Activated CD4-positive, alpha-beta T cell treated with anti-CD3 and anti-CD28 coated beads, Interleukin-2, Interleukin-6, amounts not matched to agents 100 ng/mL and 50 ng/mL, durations not matched to agents 16 hours and 8 hours (primary cell): ENCODE data around the gene SPC24.
A peak's percentile ranks its signal among the peaks of the same experiment; 100 is the strongest.

Source experiments
- DNase-seq: peaks from one replicate; pipeline ENCODE4 v3.0.0-alpha.2; 2020

SPC24 gene

GRCh38 chr19:11155373-11156120, at the start of gene SPC24:
TSS of gene SPC24 (minus strand) at chr19:11155782. CDS start at chr19:11155776, 6 bp downstream.
- DNase-seq = peak; percentile 99

GRCh38 chr19:11204943-11205349, 49.4 kb upstream of the SPC24 start:
- DNase-seq = no peak

- DNase-seq = no peak
Measured at GRCh38 chr19:11204076-11204602, 48.6 kb upstream of the SPC24 start.

- peak; percentile 41 for DNase-seq
Measured at GRCh38 chr19:11203194-11204075, 47.9 kb upstream of the SPC24 start.

GRCh38 chr19:11202488-11203193, 47.1 kb upstream of the SPC24 start:
- DNase-seq = no peak

- DNase-seq = no peak
Measured at GRCh38 chr19:11201791-11202190, 46.2 kb upstream of the SPC24 start.

GRCh38 chr19:11200931-11201330, 45.3 kb upstream of the SPC24 start:
- DNase-seq = no peak

- no peak for DNase-seq
Measured at GRCh38 chr19:11200015-11200574, 44.5 kb upstream of the SPC24 start.

- DNase-seq = no peak
Measured at GRCh38 chr19:11199517-11199916, 43.9 kb upstream of the SPC24 start.

- no peak for DNase-seq
Measured at GRCh38 chr19:11198769-11199424, 43.3 kb upstream of the SPC24 start.

- no peak for DNase-seq
Measured at GRCh38 chr19:11198175-11198534, 42.6 kb upstream of the SPC24 start.

- DNase-seq = peak; percentile 81
Measured at GRCh38 chr19:11197291-11198174, 42.0 kb upstream of the SPC24 start, which contains the start of gene KANK2. TSS of gene KANK2 (minus strand) at chr19:11197545. CDS start at chr19:11194511, 3,034 bp downstream.

- no peak for DNase-seq
Measured at GRCh38 chr19:11196406-11197287, 41.1 kb upstream of the SPC24 start.

GRCh38 chr19:11195681-11196080, 40.1 kb upstream of the SPC24 start:
- DNase-seq = no peak

- no peak for DNase-seq
Measured at GRCh38 chr19:11194656-11195558, 39.3 kb upstream of the SPC24 start.

GRCh38 chr19:11194173-11194572, 38.6 kb upstream of the SPC24 start:
- no peak for DNase-seq

- DNase-seq = no peak
Measured at GRCh38 chr19:11192957-11193939, 37.7 kb upstream of the SPC24 start.

- no peak for DNase-seq
Measured at GRCh38 chr19:11191934-11192333, 36.4 kb upstream of the SPC24 start.
